Measurements from ENCODE around the gene VPS54.

The VPS54 gene

DNA sequence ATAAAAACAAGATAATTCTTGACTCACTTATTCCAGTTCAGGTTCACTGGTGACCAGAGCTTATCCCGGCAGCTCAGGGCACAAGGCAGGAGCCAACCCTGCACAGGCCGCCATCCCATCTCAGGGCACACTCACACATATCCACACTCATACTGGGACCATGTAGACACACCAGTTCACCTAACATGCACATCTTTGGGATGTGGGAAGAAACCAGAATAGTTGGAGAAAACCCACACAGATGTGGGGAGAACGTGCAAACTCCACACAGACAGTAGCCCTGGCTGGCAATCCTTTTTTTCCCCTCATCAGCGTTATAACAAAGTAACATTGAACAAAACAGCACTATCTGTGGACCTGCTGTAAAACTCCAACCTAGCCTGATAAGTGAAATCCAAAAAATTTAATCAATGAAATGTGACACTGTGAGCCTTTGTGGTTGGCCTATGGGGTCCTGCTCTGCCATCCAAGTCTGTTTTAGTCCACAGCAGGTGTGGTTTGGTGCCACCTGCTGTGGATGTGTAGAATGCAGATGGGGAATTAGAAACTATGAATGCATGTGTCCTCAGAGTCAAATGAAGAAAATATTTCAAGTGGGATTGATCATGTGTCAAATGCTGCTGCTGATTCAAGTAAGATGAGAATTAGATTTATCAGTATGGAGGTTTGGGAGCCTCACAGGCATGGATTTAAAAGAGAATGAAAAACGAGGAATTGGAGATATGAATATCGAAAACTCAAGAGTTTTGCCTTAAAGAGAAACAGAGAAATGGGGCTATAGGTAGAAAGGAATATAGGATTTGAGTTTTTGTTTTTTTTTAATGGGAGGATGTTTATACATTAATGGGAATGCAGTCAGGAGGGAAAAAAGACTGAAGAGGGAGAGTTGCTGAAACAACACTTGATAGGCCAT lies 130.5 kb downstream of the VPS54 start:
- TF ChIP-seq SIN3A (IDR thresholded peaks at IDR 0.05; ENCODE audit: borderline replicate concordance, insufficient read depth, low read length) (no peak), POLR2AphosphoS5 (IDR thresholded peaks at IDR 0.05; ENCODE audit: low read depth, low read length) (no peak), REST (IDR thresholded peaks at IDR 0.05; ENCODE audit: insufficient read depth in 1 of 2, low read depth in 2 of 2, low read length in 2 of 2) (no peak), TAF1 (IDR thresholded peaks at IDR 0.05; ENCODE audit: borderline replicate concordance, insufficient read depth, low read length) (no peak), FOXP2 (optimal IDR thresholded peaks at IDR 0.05; ENCODE audit: borderline replicate concordance, extremely low read depth, extremely low read length, insufficient read depth) (no peak)

- TF ChIP-seq SIN3A (IDR thresholded peaks at IDR 0.05; ENCODE audit: borderline replicate concordance, insufficient read depth, low read length) (no peak), TAF1 (IDR thresholded peaks at IDR 0.05; ENCODE audit: borderline replicate concordance, insufficient read depth, low read length) (no peak), POLR2AphosphoS5 (IDR thresholded peaks at IDR 0.05; ENCODE audit: low read depth, low read length) (no peak), FOXP2 (optimal IDR thresholded peaks at IDR 0.05; ENCODE audit: borderline replicate concordance, extremely low read depth, extremely low read length, insufficient read depth) (no peak), REST (IDR thresholded peaks at IDR 0.05; ENCODE audit: insufficient read depth in 1 of 2, low read depth in 2 of 2, low read length in 2 of 2) (no peak)
Observed at GRCh38 chr2:63888053-63888452, 131.2 kb downstream of the VPS54 start.

DNA sequence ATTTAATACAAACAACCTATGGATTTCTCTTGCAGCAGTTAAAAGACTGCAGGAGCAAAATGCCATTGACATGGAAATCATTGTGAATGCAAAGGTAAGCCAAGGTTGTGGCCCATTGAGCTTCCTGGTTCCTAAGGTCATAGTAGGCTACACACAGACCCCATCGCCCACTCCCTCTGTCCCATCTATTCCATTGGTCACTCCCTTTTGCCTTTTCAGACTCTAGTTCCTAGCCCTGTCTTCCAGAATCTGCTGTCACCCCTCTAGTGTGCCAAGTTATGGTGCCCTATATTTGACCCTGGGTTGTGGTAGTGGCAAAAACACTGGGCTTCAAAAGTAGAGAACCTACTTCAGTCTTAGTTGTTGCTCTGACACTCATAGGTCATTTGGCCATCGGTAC lies 132.8 kb downstream of the VPS54 start:
- TF ChIP-seq FOXP2 (optimal IDR thresholded peaks at IDR 0.05; ENCODE audit: borderline replicate concordance, extremely low read depth, extremely low read length, insufficient read depth) (no peak), SIN3A (IDR thresholded peaks at IDR 0.05; ENCODE audit: borderline replicate concordance, insufficient read depth, low read length) (no peak), TAF1 (IDR thresholded peaks at IDR 0.05; ENCODE audit: borderline replicate concordance, insufficient read depth, low read length) (no peak)

DNA sequence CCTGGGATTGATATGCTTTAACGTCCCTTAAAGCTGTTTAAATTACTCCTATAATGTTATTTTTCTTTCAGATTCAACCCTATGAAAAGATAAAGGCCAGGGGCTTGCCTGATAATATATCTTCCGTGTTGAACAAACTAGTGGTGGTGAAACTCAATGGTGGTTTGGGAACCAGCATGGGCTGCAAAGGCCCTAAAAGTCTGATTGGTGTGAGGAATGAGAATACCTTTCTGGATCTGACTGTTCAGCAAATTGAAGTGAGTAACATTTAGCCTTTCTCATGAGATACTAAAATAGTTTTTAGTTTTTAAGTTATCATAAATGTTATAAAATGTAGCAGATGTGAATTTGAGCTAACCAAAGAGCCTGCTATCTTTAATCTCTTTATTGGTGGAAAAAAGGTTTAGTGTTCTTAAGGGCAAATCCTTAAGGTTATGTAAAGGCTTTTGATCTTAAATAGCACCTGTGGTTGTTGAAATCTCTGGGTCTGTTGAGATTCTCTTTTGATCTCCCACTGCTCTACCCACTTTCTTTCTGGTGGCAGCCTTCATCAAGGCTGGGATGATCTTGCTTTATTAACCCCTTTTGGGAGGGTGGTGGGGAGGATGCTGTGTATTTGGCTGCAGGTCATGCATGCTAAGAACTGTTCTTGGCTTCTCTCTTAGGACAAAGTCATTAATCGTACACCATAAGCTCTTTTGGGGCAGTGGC lies 136.7 kb downstream of the VPS54 start:
- no peak for TF ChIP-seq FOXP2 (optimal IDR thresholded peaks at IDR 0.05; ENCODE audit: borderline replicate concordance, extremely low read depth, extremely low read length, insufficient read depth)
- no peak for TF ChIP-seq POLR2AphosphoS5 (IDR thresholded peaks at IDR 0.05; ENCODE audit: low read depth, low read length)
- TF ChIP-seq TAF1 (IDR thresholded peaks at IDR 0.05; ENCODE audit: borderline replicate concordance, insufficient read depth, low read length) = no peak
- TF ChIP-seq REST (IDR thresholded peaks at IDR 0.05; ENCODE audit: insufficient read depth in 1 of 2, low read depth in 2 of 2, low read length in 2 of 2) = no peak
- no peak for TF ChIP-seq SIN3A (IDR thresholded peaks at IDR 0.05; ENCODE audit: borderline replicate concordance, insufficient read depth, low read length)

DNA sequence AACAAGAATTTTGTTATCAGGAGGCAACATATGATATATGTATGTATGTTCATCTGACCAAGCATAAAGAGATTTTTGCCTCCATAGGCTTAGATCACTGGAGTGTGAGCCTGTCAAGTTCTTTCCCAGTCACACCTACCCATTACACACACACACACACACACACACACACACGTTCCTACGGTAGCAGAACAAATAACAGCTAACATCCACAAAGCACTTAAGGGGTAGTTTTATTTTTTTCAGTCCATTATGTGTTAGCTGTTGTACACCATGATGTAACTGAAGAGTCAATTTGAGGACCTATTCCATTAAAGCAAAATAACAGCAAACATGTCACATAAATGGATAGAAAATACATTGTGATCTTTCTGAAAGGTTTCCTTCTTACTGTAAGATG lies 138.0 kb downstream of the VPS54 start:
- no peak for TF ChIP-seq POLR2AphosphoS5 (IDR thresholded peaks at IDR 0.05; ENCODE audit: low read depth, low read length)
- TF ChIP-seq SIN3A (IDR thresholded peaks at IDR 0.05; ENCODE audit: borderline replicate concordance, insufficient read depth, low read length) = no peak
- no peak for TF ChIP-seq FOXP2 (optimal IDR thresholded peaks at IDR 0.05; ENCODE audit: borderline replicate concordance, extremely low read depth, extremely low read length, insufficient read depth)
- TF ChIP-seq REST (IDR thresholded peaks at IDR 0.05; ENCODE audit: insufficient read depth in 1 of 2, low read depth in 2 of 2, low read length in 2 of 2) = no peak
- TF ChIP-seq TAF1 (IDR thresholded peaks at IDR 0.05; ENCODE audit: borderline replicate concordance, insufficient read depth, low read length) = no peak
